HG03064 (cell line): ENCODE results near the gene RPS6KA2.

Experiments
- ATAC-seq: cut with Tn5 transposase; IDR thresholded peaks from one replicate; pipeline ENCODE4 v1.9.1; 2021; ENCODE audit warnings: low read depth; ENCODE audit not compliant: unreplicated experiment

Gene RPS6KA2

GRCh38 chr6:166617359-166617758 lies 9.7 kb downstream of the RPS6KA2 start:
- no peak for ATAC-seq

GRCh38 chr6:166616261-166617238 lies 10.5 kb downstream of the RPS6KA2 start:
- no peak for ATAC-seq

GRCh38 chr6:166615059-166615770 lies 11.8 kb downstream of the RPS6KA2 start:
- no peak for ATAC-seq

GRCh38 chr6:166614589-166614988 lies 12.5 kb downstream of the RPS6KA2 start:
- ATAC-seq = no peak

GRCh38 chr6:166614171-166614583 lies 12.9 kb downstream of the RPS6KA2 start:
- no peak for ATAC-seq

GRCh38 chr6:166613027-166613426 lies 14.0 kb downstream of the RPS6KA2 start:
- ATAC-seq = no peak

- no peak for ATAC-seq
Measured at GRCh38 chr6:166612471-166612881, 14.6 kb downstream of the RPS6KA2 start.

GRCh38 chr6:166611631-166612030 lies 15.4 kb downstream of the RPS6KA2 start:
- ATAC-seq = no peak

GRCh38 chr6:166610069-166610468 lies 17.0 kb downstream of the RPS6KA2 start:
- ATAC-seq = no peak

- ATAC-seq = no peak
Measured at GRCh38 chr6:166608774-166609173, 18.3 kb downstream of the RPS6KA2 start.

GRCh38 chr6:166605752-166606151 lies 21.3 kb downstream of the RPS6KA2 start:
- ATAC-seq = no peak

- ATAC-seq = no peak
Measured at GRCh38 chr6:166604911-166605310, 22.1 kb downstream of the RPS6KA2 start.

- ATAC-seq = no peak
Measured at GRCh38 chr6:166604328-166604727, 22.7 kb downstream of the RPS6KA2 start.

GRCh38 chr6:166603043-166603690 lies 23.9 kb downstream of the RPS6KA2 start:
- no peak for ATAC-seq

- ATAC-seq = no peak
Measured at GRCh38 chr6:166601956-166602355, 25.1 kb downstream of the RPS6KA2 start.

GRCh38 chr6:166600931-166601330 lies 26.1 kb downstream of the RPS6KA2 start:
- ATAC-seq = no peak

GRCh38 chr6:166599205-166599604 lies 27.8 kb downstream of the RPS6KA2 start:
- ATAC-seq = no peak

- ATAC-seq = no peak
Measured at GRCh38 chr6:166598441-166599138, 28.5 kb downstream of the RPS6KA2 start.

GRCh38 chr6:166597711-166598440 lies 29.2 kb downstream of the RPS6KA2 start:
- ATAC-seq = no peak
